HG03060 (cell line): ENCODE results near the gene TMEM86B.

Experiments used
- ATAC-seq: cut with Tn5 transposase; IDR thresholded peaks from one replicate; pipeline ENCODE4 v1.9.1; 2021; ENCODE audit warnings: low read depth, moderate number of reproducible peaks; ENCODE audit not compliant: unreplicated experiment

TMEM86B gene

GRCh38 chr19:55257461-55258420 lies 29.2 kb upstream of the TMEM86B start:
- no peak for ATAC-seq

DNA sequence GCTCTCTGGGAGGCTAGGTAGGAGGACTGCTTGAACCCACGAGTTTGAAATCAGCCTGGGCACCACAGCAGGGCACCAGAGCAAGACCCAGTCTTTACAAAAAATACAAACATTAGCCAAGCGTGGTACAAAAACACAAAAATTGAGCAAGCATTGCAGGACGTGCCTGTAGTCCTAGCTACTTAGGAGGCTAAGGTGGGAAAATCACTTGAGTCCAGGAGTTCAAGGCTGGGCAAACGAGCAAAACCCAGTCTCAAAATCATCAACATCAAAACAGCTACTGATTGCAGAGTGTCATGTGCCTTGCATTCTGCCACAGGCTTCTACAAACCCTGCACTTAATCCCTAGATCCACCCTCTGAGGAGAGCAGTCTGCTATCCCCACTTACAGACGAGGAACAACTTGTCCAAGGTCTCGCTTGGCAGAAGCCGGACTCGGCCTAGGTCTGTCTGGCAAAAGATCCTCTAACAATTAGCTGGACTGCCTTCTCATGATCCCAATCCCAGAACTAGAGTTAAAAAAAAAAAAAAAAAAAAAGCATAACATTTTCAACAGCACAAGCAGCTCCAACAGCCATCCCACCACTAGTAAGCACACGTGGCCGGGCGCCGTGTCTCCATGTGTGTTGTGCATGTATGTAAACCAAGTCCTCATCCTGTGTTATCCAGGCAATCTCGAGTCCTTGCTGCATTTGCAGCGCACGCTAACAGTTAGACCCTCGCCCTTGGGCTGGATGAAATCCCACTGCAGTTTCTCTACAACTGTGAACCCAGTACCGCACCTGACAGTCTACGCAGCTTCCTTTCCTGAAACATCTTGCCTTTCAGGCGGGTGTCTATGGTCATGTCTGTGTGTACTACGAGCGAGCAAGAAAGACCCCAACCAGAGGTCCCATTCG lies 28.2 kb upstream of the TMEM86B start:
- ATAC-seq, result no peak

- no peak for ATAC-seq
These were observed 27.3 kb upstream of the TMEM86B start for GRCh38 chr19:55255618-55256423.

DNA sequence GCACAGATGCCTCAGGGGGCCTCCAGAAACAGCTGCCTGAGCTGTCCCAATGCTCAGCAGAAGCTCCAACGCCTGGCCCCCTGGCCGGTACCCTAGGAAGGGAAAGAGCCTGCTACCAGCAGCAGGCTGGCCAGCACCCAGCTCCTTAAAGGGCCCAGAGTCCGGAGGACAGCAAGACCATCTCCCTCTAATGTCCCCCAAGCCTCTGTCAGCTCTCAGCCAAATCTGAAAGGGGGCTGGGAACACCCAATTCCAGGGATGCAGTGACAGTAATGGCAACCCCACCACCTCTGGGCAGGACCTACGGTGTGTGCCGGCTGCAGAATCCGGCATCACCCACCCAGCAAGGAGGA lies 26.0 kb upstream of the TMEM86B start:
- no peak for ATAC-seq

GRCh38 chr19:55253842-55254624 lies 25.5 kb upstream of the TMEM86B start:
- no peak for ATAC-seq

GRCh38 chr19:55252760-55253663 lies 24.4 kb upstream of the TMEM86B start:
- no peak for ATAC-seq

- no peak for ATAC-seq
These were observed 22.9 kb upstream of the TMEM86B start for GRCh38 chr19:55251341-55252081.

DNA sequence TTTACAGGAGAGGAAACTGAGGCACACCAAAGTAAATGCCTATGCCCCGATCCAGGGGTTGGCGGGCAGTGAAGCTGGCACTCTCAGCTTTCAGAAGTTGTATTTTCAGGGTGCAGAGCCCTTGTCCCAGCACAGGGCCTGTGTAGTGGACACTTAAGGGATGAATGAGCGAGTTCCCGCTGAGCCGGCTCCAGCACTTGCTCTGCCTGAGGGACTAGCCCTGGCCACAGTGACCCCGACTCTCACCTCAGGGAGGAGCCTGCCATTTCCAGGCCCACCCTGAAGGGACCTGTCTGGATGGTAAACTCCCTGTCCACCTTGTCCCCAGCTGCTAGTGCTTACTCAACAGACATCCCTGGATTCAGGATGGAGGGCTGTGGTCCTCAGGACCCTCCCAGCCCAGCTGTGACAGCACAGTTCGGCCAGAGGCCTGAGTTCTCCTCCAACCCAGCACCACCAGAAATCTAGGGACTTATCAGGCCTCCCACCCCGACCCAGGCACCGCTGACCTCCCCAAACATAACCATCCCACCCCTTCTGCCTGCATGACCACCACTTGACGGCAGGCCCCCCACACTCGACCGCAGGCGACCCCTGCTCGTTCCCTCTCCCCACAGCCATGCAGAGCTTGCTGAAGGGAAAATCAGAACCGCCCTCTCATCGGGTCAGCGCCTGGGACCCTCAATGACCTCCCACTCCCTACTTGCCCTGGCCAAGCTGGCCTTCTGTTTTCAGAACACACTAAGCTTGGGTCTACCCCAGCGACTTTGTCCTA lies 21.9 kb upstream of the TMEM86B start:
- ATAC-seq, result no peak

DNA sequence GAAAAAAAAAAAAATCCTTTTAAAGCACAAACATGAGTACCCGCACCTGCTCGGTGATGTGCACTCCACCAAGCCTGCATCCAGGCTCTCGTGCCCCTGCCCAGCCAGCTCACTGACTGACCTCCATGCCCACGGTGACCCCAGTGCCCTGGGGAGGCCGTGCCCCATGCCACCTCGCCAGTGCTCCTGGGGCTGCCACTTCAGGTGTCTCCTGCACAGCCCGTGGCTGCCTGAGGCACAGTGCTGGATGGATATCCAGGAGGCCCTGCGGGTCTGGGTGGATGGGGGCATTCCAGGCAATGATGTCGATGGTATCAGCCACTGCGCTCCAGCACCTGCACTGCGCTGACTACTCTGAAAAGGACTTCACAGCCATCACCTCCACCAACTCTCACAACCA lies 21.3 kb upstream of the TMEM86B start:
- no peak for ATAC-seq

DNA sequence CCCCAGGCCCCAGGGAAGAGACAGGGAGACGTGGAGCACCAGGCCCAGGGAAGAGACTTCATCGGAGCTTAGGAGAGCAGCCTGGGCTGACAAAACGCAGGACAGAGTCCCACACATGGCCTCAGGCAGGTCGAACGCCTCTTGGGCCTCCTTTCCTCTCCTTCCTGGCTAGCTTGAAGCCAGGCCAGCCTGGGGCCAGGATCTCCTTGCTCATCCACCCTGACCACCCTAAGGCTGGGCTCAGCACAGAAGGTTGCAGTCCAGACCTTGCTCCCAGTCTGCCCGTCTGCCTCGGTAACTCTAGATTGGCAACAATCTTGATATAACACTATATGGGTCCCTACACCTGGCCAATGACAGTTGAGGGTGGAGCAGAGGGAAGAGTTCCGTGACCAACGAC lies 20.1 kb upstream of the TMEM86B start:
- ATAC-seq, result no peak

- no peak for ATAC-seq
These were observed 19.7 kb upstream of the TMEM86B start for GRCh38 chr19:55248166-55248675.

GRCh38 chr19:55247621-55248099 lies 19.1 kb upstream of the TMEM86B start:
- ATAC-seq, result no peak

- ATAC-seq, result no peak
These were observed 18.2 kb upstream of the TMEM86B start for GRCh38 chr19:55246462-55247451.

- ATAC-seq, result no peak
These were observed 16.8 kb upstream of the TMEM86B start for GRCh38 chr19:55245236-55245904.

DNA sequence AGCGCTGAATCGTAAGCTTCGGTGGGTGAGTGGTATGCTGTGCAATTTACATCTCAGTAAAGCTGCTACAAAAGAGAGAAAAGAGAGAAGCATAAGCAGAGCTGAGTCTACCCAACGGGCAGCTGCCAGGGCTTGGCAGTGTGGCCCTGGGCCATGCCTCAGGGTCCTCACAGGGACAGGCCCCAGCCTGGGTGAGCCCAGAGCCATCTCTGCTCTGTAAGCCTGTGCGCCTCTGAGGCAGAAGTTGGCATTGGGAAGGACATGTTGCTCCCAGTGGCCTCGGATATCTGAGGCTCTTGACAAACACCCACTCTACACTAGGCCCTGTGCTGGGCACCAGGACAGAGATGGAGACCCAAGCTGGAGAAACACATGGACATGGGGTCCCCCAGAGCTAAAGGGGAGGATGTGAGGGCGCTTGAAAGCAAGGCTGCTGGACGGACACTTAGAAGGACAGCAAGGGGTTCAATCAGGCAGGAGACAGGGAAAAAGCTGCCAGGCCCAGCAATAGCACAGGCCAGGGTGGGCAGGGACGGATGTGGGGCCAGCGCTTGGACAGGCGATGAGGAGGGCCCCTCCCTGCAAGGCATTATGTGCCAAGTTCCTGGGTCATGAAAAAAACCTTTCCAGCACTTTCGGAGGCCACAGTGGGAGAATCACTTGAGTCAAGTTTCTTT lies 15.6 kb upstream of the TMEM86B start:
- ATAC-seq, result no peak
